Measurements from ENCODE around the gene PARP8.

GRCh38 chr5:50766967-50767366 lies 100.5 kb downstream of the PARP8 start:
- TF ChIP-seq SIN3A (conservative IDR thresholded peaks at IDR 0.05 in 1 of 2, IDR thresholded peaks at IDR 0.05 in 1 of 2; ENCODE audit: low read depth in 1 of 2, low read length in 2 of 2) (no peak), POLR2A (IDR thresholded peaks at IDR 0.05; ENCODE audit: control extremely low read depth in 1 of 2, low read depth in 2 of 2, low read length in 2 of 2) (no peak), KDM1A (IDR thresholded peaks at IDR 0.05; ENCODE audit: borderline replicate concordance, low read length) (no peak), TCF12 (IDR thresholded peaks at IDR 0.05; ENCODE audit: low read depth, low read length) (no peak)
- TF ChIP-seq, protein P1, sequence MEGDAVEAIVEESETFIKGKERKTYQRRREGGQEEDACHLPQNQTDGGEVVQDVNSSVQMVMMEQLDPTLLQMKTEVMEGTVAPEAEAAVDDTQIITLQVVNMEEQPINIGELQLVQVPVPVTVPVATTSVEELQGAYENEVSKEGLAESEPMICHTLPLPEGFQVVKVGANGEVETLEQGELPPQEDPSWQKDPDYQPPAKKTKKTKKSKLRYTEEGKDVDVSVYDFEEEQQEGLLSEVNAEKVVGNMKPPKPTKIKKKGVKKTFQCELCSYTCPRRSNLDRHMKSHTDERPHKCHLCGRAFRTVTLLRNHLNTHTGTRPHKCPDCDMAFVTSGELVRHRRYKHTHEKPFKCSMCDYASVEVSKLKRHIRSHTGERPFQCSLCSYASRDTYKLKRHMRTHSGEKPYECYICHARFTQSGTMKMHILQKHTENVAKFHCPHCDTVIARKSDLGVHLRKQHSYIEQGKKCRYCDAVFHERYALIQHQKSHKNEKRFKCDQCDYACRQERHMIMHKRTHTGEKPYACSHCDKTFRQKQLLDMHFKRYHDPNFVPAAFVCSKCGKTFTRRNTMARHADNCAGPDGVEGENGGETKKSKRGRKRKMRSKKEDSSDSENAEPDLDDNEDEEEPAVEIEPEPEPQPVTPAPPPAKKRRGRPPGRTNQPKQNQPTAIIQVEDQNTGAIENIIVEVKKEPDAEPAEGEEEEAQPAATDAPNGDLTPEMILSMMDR (IDR thresholded peaks at IDR 0.05; ENCODE audit: control extremely low read depth in 1 of 3, insufficient read depth in 1 of 3, low read depth in 1 of 3, low read length in 3 of 3), result no peak

Measured in H1 (cell line).